NT2/D1 (cell line): ENCODE measurements around the gene VSTM1.

Experiments used
- DNase-seq: peaks from one replicate; pipeline ENCODE4 v3.0.0-alpha.2; 2011; ENCODE audit warnings: low read depth, low spot score
- H3K27me3 ChIP-seq: 2 replicates; pipeline ENCODE4 v1.6.0; 2011; ENCODE audit warnings: mild to moderate bottlenecking; ENCODE audit not compliant: insufficient read length, insufficient read depth
- H3K36me3 ChIP-seq: 2 replicates; pipeline ENCODE4 v1.6.1; 2011; ENCODE audit warnings: mild to moderate bottlenecking, low read length, mixed read lengths; ENCODE audit not compliant: insufficient read depth, insufficient read length
- H3K4me1 ChIP-seq: 2 replicates; pipeline ENCODE4 v1.5.1; 2011; ENCODE audit not compliant: insufficient read depth, insufficient read length
- H3K4me3 ChIP-seq: 2 replicates; pipeline ENCODE4 v1.5.1; 2011; ENCODE audit warnings: low read depth; ENCODE audit not compliant: insufficient read length
- H3K9ac ChIP-seq: 2 replicates; pipeline ENCODE4 v1.6.0; 2011; ENCODE audit warnings: low read depth; ENCODE audit not compliant: insufficient read length
- H3K9me3 ChIP-seq: 2 replicates; pipeline ENCODE4 v1.5.1; 2011; ENCODE audit warnings: mild to moderate bottlenecking, low read length; ENCODE audit not compliant: insufficient read depth
- SUZ12 ChIP-seq: IDR thresholded peaks from 2 replicates; pipeline ENCODE4 v1.6.1; 2011; ENCODE audit not compliant: insufficient read length, insufficient read depth; ENCODE audit errors: extremely low read depth
- YY1 ChIP-seq: IDR thresholded peaks from 2 replicates; pipeline ENCODE4 v1.6.1; 2011; ENCODE audit not compliant: insufficient read length, insufficient read depth
- ZNF274 ChIP-seq: IDR thresholded peaks from 2 replicates; pipeline ENCODE4 v1.6.1; 2011; ENCODE audit warnings: mild to moderate bottlenecking, low read depth, low read length

Gene VSTM1

DNA sequence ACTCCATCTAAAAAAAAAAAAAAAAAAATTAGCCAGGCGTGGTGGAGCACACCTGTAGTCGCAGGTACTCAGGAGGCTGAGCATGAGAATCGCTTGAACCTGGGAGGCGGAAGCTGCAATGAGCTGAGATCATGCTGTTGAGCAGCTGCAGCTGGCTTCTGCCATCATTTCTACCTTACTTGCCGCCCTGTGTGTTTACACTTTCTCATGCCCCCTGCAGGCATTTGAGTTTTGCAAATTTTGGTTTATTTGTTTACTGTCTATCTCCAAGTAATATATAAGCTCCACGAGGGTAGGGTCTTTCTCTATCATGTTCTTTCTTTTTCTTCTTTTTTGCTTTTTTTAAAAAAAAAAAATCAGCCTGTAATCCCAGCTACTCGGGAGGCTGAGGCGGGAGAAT lies 54.3 kb downstream of the VSTM1 start:
- no peaks in the 10 kb centered on the region for H3K27me3 ChIP-seq
- no peak for TF ChIP-seq SUZ12
- TF ChIP-seq ZNF274, result no peak
- no peak for TF ChIP-seq YY1
- H3K4me1 ChIP-seq, result peaks cover 5% of the 10 kb centered on the region
- no peaks in the 10 kb centered on the region for H3K9me3 ChIP-seq
- no peak for DNase-seq
- H3K36me3 ChIP-seq, result no peaks in the 10 kb centered on the region
- H3K9ac ChIP-seq, result no peak overlapping the region
- no peak overlapping the region for H3K4me3 ChIP-seq

DNA sequence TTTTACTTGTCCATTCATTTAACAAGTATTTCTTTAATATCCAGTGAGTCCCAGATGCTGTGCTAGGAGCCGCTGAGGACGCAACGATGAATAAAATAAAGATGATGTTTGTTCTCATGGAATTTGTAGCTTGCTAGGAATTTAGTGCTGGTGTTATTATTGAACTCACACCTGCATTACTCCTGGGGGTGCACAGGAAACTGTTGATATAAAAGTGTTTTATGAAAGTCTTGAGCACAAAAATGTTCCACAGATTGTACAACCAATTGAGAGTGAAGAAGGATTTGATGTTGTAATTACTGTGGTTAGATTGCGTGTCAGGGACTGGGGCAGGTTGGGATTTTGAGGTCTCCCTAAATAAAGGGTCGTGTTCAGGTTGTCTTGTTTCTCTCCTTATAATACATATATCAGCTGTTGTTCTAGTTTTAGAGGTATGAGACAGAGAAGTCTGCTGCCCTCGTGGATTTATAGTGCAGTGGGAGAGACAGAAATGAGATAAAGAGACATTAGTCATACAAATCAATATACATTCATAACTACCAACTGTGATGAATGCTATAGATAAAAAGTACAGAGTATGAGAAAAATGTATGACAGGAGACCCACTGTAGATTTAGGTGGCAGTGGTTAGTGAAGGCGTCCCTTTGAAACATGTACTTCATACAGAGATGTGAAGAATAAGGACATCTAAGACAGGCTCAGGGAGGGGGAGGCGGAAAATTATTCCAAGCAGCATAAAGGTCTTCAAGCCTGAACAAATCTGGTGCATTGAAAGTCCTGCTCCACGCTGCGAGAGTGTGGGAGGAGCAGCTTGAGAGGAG lies 61.0 kb downstream of the VSTM1 start:
- DNase-seq, result no peak
- TF ChIP-seq ZNF274 (no peak), YY1 (no peak), SUZ12 (no peak)
- Histone ChIP-seq H3K4me3 (no peak overlapping the region), H3K9me3 (no peaks in the 10 kb centered on the region), H3K4me1 (no peaks in the 10 kb centered on the region), H3K27me3 (peaks cover 17% of the 10 kb centered on the region), H3K36me3 (no peaks in the 10 kb centered on the region), H3K9ac (no peak overlapping the region)

DNA sequence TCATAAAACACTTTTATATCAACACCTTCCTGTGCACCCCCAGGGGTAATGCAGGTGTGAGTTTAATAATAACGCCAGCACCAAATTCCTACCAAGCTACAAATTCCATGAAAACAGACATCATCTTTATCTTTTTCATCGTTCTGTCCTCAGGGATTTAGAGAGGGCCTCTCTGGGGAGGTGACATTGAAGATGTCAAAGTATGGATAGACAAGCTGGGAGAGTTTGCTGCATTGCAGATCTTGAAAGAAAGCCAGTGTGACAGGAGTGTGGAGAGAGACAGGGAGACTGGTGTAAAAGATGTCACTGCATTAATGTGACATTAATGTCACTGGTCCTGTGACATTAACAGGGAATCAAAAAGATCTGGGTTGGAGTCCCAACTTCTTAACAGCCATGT lies 62.2 kb downstream of the VSTM1 start:
- Histone ChIP-seq H3K9ac (no peak overlapping the region), H3K4me3 (no peak overlapping the region), H3K27me3 (peaks cover 22% of the 10 kb centered on the region), H3K36me3 (no peaks in the 10 kb centered on the region), H3K4me1 (no peaks in the 10 kb centered on the region), H3K9me3 (no peaks in the 10 kb centered on the region)
- TF ChIP-seq YY1 (no peak), SUZ12 (no peak), ZNF274 (no peak)
- no peak for DNase-seq

- Histone ChIP-seq H3K9ac (no peak overlapping the region), H3K27me3 (peaks cover 36% of the 10 kb centered on the region), H3K4me3 (no peak overlapping the region), H3K4me1 (no peaks in the 10 kb centered on the region), H3K9me3 (no peaks in the 10 kb centered on the region), H3K36me3 (no peaks in the 10 kb centered on the region)
- no peak for DNase-seq
- TF ChIP-seq SUZ12, result no peak
- no peak for TF ChIP-seq YY1
- no peak for TF ChIP-seq ZNF274
Measured at GRCh38 chr19:53999694-54000093, 64.0 kb downstream of the VSTM1 start.

GRCh38 chr19:53998223-53998622 lies 65.5 kb downstream of the VSTM1 start:
- H3K4me3 ChIP-seq, result no peak overlapping the region
- TF ChIP-seq SUZ12, result no peak
- H3K36me3 ChIP-seq, result no peaks in the 10 kb centered on the region
- no peak overlapping the region for H3K9ac ChIP-seq
- DNase-seq, result no peak
- H3K4me1 ChIP-seq, result peaks cover 4% of the 10 kb centered on the region
- H3K9me3 ChIP-seq, result no peaks in the 10 kb centered on the region
- H3K27me3 ChIP-seq, result peaks cover 50% of the 10 kb centered on the region

- no peak overlapping the region for H3K4me3 ChIP-seq
- H3K9me3 ChIP-seq, result no peaks in the 10 kb centered on the region
- peaks cover 56% of the 10 kb centered on the region for H3K27me3 ChIP-seq
- no peaks in the 10 kb centered on the region for H3K36me3 ChIP-seq
- H3K4me1 ChIP-seq, result peaks cover 9% of the 10 kb centered on the region
- no peak overlapping the region for H3K9ac ChIP-seq
- TF ChIP-seq YY1, result no peak
- no peak for TF ChIP-seq ZNF274
- TF ChIP-seq SUZ12, result no peak
- DNase-seq, result no peak
Measured at GRCh38 chr19:53994811-53995210, 68.9 kb downstream of the VSTM1 start.

GRCh38 chr19:53993448-53993847 lies 70.2 kb downstream of the VSTM1 start:
- H3K9me3 ChIP-seq, result no peaks in the 10 kb centered on the region
- no peak for DNase-seq
- H3K4me1 ChIP-seq, result peaks cover 11% of the 10 kb centered on the region
- peaks cover 44% of the 10 kb centered on the region for H3K27me3 ChIP-seq
- no peak overlapping the region for H3K4me3 ChIP-seq
- no peak for TF ChIP-seq YY1
- no peak for TF ChIP-seq ZNF274
- TF ChIP-seq SUZ12, result no peak
- H3K9ac ChIP-seq, result no peak overlapping the region
- no peaks in the 10 kb centered on the region for H3K36me3 ChIP-seq

DNA sequence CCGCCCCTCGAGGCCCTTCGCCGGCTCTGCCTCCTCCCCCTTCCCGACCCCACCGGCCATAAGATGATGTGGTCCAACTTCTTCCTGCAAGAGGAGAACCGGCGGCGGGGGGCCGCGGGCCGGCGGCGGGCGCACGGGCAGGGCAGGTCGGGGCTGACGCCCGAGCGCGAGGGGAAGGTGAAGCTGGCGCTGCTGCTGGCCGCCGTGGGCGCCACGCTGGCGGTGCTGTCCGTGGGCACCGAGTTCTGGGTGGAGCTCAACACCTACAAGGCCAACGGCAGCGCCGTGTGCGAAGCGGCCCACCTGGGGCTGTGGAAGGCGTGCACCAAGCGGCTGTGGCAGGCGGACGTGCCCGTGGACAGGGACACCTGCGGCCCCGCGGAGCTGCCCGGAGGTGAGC lies 70.9 kb downstream of the VSTM1 start:
- Histone ChIP-seq H3K27me3 (peaks cover 44% of the 10 kb centered on the region), H3K4me3 (no peak overlapping the region), H3K9ac (no peak overlapping the region), H3K36me3 (no peaks in the 10 kb centered on the region), H3K9me3 (no peaks in the 10 kb centered on the region), H3K4me1 (peaks cover 11% of the 10 kb centered on the region)
- no peak for DNase-seq
- no peak for TF ChIP-seq SUZ12
- no peak for TF ChIP-seq ZNF274
- no peak for TF ChIP-seq YY1
